ENCODE results near the gene MROH2B. TPM values are rescaled to one million over a fixed set of nuclear protein-coding genes. Genes with fewer than 3 reads are reported as not detected.
"Not testable (repeated sequence)": the region's sequence is repeated elsewhere in the genome, so short reads cannot be mapped to it uniquely, and the experiment has no call there.

The MROH2B gene
- total RNA-seq, 1 experiment from 2014 or later, result not detected

GRCh38 chr5:41022600-41022999 is 48.5 kb downstream of the MROH2B start:
- DNase-seq (ENCODE audit: low read depth), result not testable (repeated sequence)

- no peak for DNase-seq (ENCODE audit: low read depth)
Measured at GRCh38 chr5:41012318-41012717, 58.8 kb downstream of the MROH2B start.

GRCh38 chr5:41010572-41010971 is 60.6 kb downstream of the MROH2B start:
- DNase-seq (ENCODE audit: low read depth), result no peak

DNA sequence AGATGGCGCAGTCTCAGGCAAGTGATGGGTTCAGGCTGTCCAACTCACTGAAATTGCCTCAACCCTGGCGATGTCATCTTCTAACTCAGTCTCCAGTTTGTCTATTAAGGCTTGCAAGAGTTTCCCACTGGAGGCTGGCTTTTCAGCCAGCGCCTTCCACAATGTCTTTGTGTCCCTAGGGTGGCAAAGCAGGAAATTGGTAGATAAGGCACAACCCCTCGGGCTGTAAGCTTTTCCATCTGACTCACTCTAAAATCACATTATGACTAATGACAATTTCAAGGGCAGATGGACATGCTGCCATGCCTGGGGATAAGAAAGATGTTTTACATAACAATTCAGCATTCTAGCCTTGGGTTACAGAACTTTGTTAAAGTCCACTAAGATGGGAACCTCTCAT is 61.9 kb downstream of the MROH2B start:
- DNase-seq (ENCODE audit: low read depth), result peak; percentile 85

GRCh38 chr5:41004931-41005330 is 66.2 kb downstream of the MROH2B start:
- DNase-seq (ENCODE audit: low read depth), result no peak

GRCh38 chr5:41003670-41004376 is 67.3 kb downstream of the MROH2B start:
- no peak for DNase-seq (ENCODE audit: low read depth)

GRCh38 chr5:40999966-41000365 is 71.2 kb downstream of the MROH2B start:
- DNase-seq (ENCODE audit: low read depth), result no peak

GRCh38 chr5:40999142-40999541 is 72.0 kb downstream of the MROH2B start:
- DNase-seq (ENCODE audit: low read depth), result no peak

GRCh38 chr5:40995801-40996586 is 75.1 kb downstream of the MROH2B start:
- no peak for DNase-seq (ENCODE audit: low read depth)

DNA sequence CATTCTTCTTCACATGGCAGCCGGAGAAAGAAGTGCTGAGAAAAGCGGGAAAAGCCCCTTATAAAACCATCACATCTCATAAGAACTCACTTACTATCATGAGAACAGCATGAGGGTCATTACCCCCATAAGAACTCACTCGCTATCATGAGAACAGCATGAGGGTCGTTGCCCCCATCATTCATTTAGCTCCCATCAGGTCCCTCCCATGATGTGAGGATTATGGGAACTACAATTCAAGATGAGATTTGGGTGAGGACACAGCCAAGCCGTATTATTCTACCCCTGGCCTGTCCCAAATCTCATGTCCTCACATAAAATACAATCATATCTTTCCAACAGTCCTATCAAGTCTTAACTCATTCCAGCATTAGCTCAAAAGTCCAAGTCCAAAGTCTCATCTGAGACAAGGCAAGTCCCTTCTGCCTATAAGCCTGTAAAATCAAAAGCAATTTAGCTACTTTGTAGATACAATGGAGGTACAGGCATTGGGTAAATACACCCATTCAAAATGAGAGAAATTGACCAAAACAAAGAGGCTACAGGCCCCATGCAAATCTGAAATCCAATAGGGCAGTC is 79.1 kb downstream of the MROH2B start:
- no peak for DNase-seq (ENCODE audit: low read depth)

DNA sequence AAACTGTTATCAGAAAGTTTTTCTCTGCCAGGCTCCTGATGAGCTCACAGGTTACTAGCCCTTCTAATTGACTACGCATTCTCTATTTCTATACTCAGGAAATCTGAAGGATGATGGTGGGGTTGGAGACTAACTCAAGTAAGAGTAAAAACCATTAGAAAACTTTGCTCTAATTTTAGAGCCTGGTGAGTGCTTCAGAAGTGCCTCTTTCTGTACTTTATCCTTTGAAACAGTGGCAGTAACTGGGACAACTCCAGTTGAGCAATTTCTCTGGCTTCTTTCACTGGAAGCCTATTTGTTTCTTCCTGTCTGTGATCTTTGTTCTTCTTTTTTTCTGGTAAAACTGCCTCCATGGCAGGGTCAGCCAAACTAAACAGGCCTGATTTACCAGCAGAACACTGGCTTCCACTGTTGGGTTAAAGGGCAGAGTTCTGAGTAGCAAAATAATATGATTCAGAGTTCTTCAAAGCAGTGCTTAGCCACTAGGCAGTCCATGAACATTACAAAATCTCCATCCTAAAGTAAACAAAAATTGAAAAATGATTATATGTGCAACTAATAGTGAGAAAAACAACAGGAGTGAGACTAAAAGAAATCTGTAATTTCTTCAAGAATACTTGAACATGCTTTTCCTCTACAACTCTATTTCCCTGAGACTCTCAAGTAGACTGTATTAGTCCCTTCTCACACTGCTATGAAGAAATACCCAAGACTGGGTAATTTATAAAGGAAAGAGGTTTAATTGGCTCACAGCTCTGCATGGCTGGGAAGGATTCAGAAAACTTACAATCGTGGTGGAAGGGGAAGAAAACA is 79.8 kb downstream of the MROH2B start:
- no peak for DNase-seq (ENCODE audit: low read depth)

- DNase-seq (ENCODE audit: low read depth), result no peak
Measured at GRCh38 chr5:40988746-40989510, 82.2 kb downstream of the MROH2B start.

DNA sequence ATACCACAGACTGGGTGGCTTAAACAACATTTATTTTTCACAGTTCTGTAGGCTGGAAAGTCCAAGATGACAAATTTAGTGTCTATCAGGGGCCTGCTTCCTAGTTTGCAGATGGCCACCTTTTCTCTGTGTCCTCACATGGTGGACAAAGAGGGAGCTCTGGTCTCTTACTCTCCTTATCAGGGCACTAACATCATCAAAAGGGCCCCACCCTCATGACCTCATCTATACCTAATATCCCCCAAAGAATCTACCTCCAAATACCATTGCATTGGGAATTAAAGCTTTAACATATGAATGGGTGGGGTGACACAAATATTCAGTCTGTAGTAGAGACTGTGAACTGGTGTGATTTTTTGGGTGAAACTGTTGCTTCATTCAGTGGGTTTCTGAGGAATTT is 83.8 kb downstream of the MROH2B start:
- DNase-seq (ENCODE audit: low read depth), result no peak

DNA sequence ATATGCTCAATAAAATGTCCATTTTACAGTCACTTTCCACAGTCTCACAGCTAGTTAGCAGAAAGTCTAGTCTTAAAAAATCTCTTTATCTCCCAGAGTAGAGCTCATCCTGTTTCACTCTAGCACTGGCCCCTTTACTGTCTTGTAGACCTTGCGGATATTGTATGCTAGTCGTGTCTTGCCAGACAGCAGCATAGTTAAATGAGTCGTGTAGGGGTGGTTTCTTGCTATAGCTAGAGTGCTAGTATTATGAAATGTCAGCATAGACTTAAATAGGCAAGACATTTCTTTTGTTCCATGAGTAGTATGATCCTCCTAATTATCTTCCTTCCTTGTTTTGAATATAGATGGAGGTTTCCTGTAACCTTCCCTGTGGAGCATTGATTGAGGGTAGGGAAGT is 84.5 kb downstream of the MROH2B start:
- DNase-seq (ENCODE audit: low read depth), result no peak

DNA sequence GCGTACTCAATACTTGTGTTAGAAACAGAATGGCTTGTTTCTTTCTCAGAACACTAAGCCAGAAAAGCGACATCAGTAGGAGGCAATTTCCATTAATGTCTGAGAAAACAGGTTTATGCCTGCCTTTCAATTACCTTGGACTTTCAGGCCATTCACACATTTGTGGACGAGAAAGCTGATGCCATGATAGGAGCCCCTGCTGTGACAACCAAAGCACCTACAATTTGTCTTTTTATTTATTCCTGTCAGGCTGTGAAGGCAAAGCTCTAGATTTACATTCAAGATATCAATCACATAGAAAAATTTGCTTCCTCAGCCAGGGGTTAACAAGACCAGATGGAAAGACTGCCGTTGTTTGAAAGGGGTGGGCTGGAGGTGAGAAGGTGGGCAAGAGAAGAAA is 85.6 kb downstream of the MROH2B start:
- DNase-seq (ENCODE audit: low read depth), result no peak

GRCh38 chr5:40984884-40985283 is 86.3 kb downstream of the MROH2B start:
- DNase-seq (ENCODE audit: low read depth), result no peak

- DNase-seq (ENCODE audit: low read depth), result no peak
Measured at GRCh38 chr5:40983781-40984180, 87.4 kb downstream of the MROH2B start.

GRCh38 chr5:40981420-40981819 is 89.7 kb downstream of the MROH2B start:
- no peak for DNase-seq (ENCODE audit: low read depth)

DNA sequence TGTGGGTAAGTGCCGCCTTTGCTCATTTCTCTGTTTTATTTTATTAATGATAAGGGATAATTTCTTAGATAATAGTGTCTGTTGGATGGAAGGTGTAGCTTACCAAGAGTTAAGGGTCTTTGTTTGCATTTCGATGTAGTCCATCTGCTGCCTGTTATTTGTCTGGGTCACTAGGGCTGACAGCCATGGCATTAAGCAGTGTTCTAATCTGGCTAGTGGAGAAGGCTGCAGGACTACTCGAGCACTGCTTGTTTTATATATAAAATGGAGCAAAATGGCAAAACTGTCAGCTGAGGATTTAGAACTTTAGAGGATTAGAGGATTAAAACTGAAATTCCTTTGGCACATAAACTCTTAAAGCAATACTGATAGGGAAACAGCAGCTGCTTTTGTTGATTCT is 94.3 kb downstream of the MROH2B start:
- no peak for DNase-seq (ENCODE audit: low read depth)

DNA sequence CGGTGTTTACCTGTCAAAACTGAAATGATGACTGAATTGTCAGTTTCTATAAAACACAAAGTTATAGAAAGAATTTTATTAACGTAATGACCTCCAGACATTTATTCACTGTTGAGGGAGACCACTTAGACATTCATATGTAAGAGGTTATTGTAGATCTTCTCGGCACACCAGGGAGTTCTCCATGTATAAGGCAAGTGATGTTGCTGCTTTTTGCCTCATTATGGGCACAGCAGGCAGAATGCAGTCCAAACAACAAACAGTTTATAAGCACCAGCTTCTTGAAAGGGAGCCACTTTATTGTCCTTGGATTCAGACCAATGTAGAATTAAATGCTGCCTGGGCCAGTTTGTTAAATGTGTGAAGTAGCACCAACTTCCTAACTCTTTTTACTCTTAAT is 95.1 kb downstream of the MROH2B start:
- no peak for DNase-seq (ENCODE audit: low read depth)

- no peak for DNase-seq (ENCODE audit: low read depth)
Measured at GRCh38 chr5:40973364-40974004, 97.7 kb downstream of the MROH2B start.

Data from RPMI7951 (cell line).